Measurements from ENCODE around the gene XAB2. TPM values are rescaled to one million over a fixed set of nuclear protein-coding genes. Genes with fewer than 3 reads are reported as not detected.
A peak's percentile ranks its signal among the peaks of the same experiment; 100 is the strongest.

XAB2 gene
- total RNA-seq, 2 experiments from 2014 or later: 118 to 121 TPM

DNA sequence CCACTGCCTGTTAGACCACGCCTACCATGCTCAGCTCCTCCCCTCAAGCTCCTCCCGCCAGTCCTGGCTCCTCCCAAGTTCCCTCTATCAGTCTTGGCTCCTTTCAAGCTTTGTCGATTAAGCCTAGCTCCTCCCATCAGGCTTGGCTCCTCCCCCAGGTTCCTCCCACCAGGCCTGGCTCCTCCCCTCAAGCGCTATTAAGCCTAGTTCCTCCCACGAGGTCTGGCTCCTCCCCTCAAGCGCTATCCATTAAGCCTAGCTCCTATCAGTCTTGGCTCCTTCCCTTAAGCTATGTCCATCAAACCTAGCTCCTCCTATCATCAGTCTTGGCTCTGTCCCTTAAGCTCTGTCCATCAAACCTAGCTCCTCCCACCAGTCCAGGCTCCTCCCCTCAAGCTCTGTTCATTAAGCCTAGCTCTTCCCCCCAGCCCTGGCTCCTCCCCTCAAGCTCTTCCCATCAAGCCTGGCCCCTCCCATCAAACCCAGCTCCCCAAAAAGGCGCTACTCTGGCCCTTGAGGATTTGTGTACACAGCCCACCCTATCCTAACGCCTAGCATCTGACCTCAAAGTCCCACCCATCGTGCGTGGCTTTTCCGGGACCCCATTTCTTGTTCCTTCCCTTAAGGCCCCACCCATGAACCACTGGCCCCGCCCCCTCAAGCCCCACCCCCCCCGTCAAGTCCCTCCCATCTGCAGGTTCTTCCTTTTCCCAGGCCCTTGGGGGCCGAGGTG is 23.7 kb downstream of the XAB2 start:
- no peak overlapping the region for H3K4me3 Mint-ChIP-seq
- H3K4me1 ChIP-seq (ENCODE audit: insufficient read depth, low read length): peaks cover 2% of the 10 kb centered on the region
- POLR2A ChIA-PET: interaction anchor here (1.1 to 1.2 kb wide), 2 partner anchors 18 to 24 kb away, joined by 3 to 4 read pairs; partner anchors contain the start of genes PET100 and XAB2
- ATAC-seq (ENCODE audit: poor library complexity): peak; percentile 76
- peaks cover 0 to 11% of the 10 kb centered on the region in 2 experiments for H3K9me3 ChIP-seq (ENCODE audit: control insufficient read depth in 1 of 2, insufficient read depth in 1 of 2, low read length in 2 of 2)
- TF ChIP-seq, protein P1, sequence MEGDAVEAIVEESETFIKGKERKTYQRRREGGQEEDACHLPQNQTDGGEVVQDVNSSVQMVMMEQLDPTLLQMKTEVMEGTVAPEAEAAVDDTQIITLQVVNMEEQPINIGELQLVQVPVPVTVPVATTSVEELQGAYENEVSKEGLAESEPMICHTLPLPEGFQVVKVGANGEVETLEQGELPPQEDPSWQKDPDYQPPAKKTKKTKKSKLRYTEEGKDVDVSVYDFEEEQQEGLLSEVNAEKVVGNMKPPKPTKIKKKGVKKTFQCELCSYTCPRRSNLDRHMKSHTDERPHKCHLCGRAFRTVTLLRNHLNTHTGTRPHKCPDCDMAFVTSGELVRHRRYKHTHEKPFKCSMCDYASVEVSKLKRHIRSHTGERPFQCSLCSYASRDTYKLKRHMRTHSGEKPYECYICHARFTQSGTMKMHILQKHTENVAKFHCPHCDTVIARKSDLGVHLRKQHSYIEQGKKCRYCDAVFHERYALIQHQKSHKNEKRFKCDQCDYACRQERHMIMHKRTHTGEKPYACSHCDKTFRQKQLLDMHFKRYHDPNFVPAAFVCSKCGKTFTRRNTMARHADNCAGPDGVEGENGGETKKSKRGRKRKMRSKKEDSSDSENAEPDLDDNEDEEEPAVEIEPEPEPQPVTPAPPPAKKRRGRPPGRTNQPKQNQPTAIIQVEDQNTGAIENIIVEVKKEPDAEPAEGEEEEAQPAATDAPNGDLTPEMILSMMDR (IDR thresholded peaks at IDR 0.05): no peak
- CTCF ChIA-PET: interaction anchor here (0.5 kb wide), 1 partner anchor 281 kb away, joined by 3 read pairs; no protein-coding TSS in a partner anchor
- no peaks in the 10 kb centered on the region for H3K36me3 ChIP-seq (ENCODE audit: insufficient read depth, low read length)
- H3K4me3 ChIP-seq (ENCODE audit: low read length): no peak overlapping the region
- H3K27me3 ChIP-seq (ENCODE audit: control insufficient read depth in 1 of 2, insufficient read depth in 2 of 2, low read length in 2 of 2): peaks cover 0 to 2% of the 10 kb centered on the region in 2 experiments
- no peak overlapping the region for H3K27ac ChIP-seq (ENCODE audit: low read depth in 1 of 2, low read length in 2 of 2)
- intact Hi-C loops (cut with DNase I, micrococcal nuclease): no loop called here
- no peaks in the 10 kb centered on the region for H3K36me3 Mint-ChIP-seq (ENCODE audit: low read depth)
- H3K9me3 Mint-ChIP-seq: no peaks in the 10 kb centered on the region
- no peak overlapping the region for H3K27ac Mint-ChIP-seq
- peak in 3 of 14 experiments; percentile 16 to 65 (median 52) for DNase-seq
- H3K27me3 Mint-ChIP-seq: peaks cover 21% of the 10 kb centered on the region
- H3K4me1 Mint-ChIP-seq (ENCODE audit: low read depth): no peaks in the 10 kb centered on the region

DNA sequence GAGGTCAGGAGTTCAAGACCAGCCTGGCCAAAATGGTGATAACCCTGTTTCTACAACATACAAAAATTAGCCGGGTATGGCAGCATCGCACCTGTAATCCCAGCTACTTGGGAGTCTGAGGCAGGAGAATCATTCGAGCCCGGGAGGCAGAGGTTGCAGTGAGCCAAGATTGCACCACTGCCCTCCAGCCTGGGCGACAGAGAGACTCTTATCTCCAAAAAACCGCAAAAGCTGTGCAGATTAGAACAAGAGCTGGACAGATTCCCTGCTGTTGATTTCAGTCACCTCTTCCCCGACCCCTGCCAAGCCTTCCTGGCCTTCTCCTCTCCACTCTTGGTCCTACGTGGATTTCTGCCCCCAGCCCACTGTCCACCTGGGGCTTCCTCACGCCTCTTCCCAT is 25.4 kb downstream of the XAB2 start:
- Mint-ChIP-seq H3K27me3 (peaks cover 22% of the 10 kb centered on the region), H3K36me3 (ENCODE audit: low read depth) (no peaks in the 10 kb centered on the region), H3K4me1 (ENCODE audit: low read depth) (no peaks in the 10 kb centered on the region), H3K9me3 (no peaks in the 10 kb centered on the region), H3K4me3 (no peak overlapping the region), H3K27ac (no peak overlapping the region)
- TF ChIP-seq, protein P1 (IDR thresholded peaks at IDR 0.05): no peak
- H3K9me3 ChIP-seq (ENCODE audit: control insufficient read depth in 1 of 2, insufficient read depth in 1 of 2, low read length in 2 of 2): peaks cover 0 to 11% of the 10 kb centered on the region in 2 experiments
- ATAC-seq (ENCODE audit: poor library complexity) (no peak), DNase-seq (no peak)
- no peak overlapping the region for H3K4me3 ChIP-seq (ENCODE audit: low read length)
- intact Hi-C loops (cut with DNase I, micrococcal nuclease): no loop called here
- ChIA-PET POLR2A (no interaction called here), CTCF (no interaction called here)
- H3K27me3 ChIP-seq (ENCODE audit: control insufficient read depth in 1 of 2, insufficient read depth in 2 of 2, low read length in 2 of 2): peaks cover 0 to 2% of the 10 kb centered on the region in 2 experiments
- no peak overlapping the region for H3K27ac ChIP-seq (ENCODE audit: low read depth in 1 of 2, low read length in 2 of 2)
- peaks cover 2% of the 10 kb centered on the region for H3K4me1 ChIP-seq (ENCODE audit: insufficient read depth, low read length)
- H3K36me3 ChIP-seq (ENCODE audit: insufficient read depth, low read length): no peaks in the 10 kb centered on the region

DNA sequence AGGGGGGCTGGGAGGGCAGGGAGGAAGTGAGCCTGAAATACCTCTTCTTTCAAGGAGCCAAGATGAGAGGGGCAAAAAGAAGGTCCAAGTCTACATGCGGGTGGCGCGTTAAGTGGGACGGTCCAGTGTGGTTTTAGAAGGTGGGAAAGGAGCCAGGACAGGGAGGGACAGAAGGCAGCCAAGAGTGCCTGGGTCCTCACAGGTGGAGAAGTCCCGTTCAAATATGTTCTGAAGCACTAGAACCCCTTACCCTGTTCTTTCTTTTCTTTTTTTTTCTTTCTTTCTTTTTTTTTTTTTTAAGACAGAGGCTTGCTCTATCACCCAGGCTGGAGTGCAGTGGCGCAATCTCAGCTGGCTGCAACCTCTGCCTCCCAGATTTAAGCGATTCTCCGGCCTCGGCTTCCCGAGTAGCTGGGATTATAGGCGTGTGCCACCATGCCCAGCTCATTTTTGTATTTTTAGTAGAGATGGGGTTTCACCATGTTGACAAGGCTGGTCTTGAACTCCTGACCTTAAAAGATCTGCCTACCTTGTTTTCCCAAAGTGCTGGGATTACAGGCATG is 26.3 kb downstream of the XAB2 start:
- Mint-ChIP-seq H3K27ac (no peak overlapping the region), H3K9me3 (no peaks in the 10 kb centered on the region), H3K27me3 (peaks cover 31% of the 10 kb centered on the region), H3K36me3 (ENCODE audit: low read depth) (no peaks in the 10 kb centered on the region), H3K4me1 (ENCODE audit: low read depth) (no peaks in the 10 kb centered on the region), H3K4me3 (no peak overlapping the region)
- no peak for ATAC-seq (ENCODE audit: poor library complexity)
- Histone ChIP-seq H3K4me1 (ENCODE audit: insufficient read depth, low read length) (peaks cover 2% of the 10 kb centered on the region), H3K27ac (ENCODE audit: low read depth in 1 of 2, low read length in 2 of 2) (no peak overlapping the region), H3K27me3 (ENCODE audit: control insufficient read depth in 1 of 2, insufficient read depth in 2 of 2, low read length in 2 of 2) (peaks cover 5 to 8% of the 10 kb centered on the region in 2 experiments), H3K4me3 (ENCODE audit: low read length) (no peak overlapping the region), H3K9me3 (ENCODE audit: control insufficient read depth in 1 of 2, insufficient read depth in 1 of 2, low read length in 2 of 2) (peaks cover 0 to 11% of the 10 kb centered on the region in 2 experiments), H3K36me3 (ENCODE audit: insufficient read depth, low read length) (no peaks in the 10 kb centered on the region)
- intact Hi-C loops (cut with DNase I, micrococcal nuclease): no loop called here
- DNase-seq: no peak
- CTCF ChIA-PET: no interaction called here
- POLR2A ChIA-PET: no interaction called here
- TF ChIP-seq, protein P1 (IDR thresholded peaks at IDR 0.05): no peak

Measured in CD4-positive, alpha-beta T cell (primary cell).